Gastroesophageal sphincter (tissue), 4 donors: ENCODE measurements around the gene CFAP61. TPM values are rescaled to one million over a fixed set of nuclear protein-coding genes. Genes with fewer than 3 reads are reported as not detected.

ENCODE experiments used
- ATAC-seq: fragments of 150-250 bp; one replicate; pipeline ENCODE4 v1.9.1; 2016; ENCODE audit warnings: mild to moderate bottlenecking, moderate library complexity
- H3K27ac ChIP-seq, 4 donors: fragments of 200-600 bp; sonication (generic) in 3 of 4; 1 replicate in 3 of 4; 2 replicates in 1 of 4; pipeline ENCODE4 v1.5.1; 2016 to 2019
- H3K27me3 ChIP-seq: fragments of 200-600 bp; sonication (generic); one replicate; pipeline ENCODE4 v1.5.1; 2019
- H3K36me3 ChIP-seq, 2 donors: fragments of 200-600 bp; sonication (generic); one replicate each; pipeline ENCODE4 v1.5.1; 2019; ENCODE audit warnings: control low read depth in 1 of 2
- H3K4me1 ChIP-seq, 3 donors: fragments of 200-600 bp; sonication (generic); 1 replicate in 2 of 3; 2 replicates in 1 of 3; pipeline ENCODE4 v1.5.1; 2016 to 2019; ENCODE audit warnings: control low read depth in 2 of 3
- H3K4me3 ChIP-seq, 2 donors: fragments of 200-600 bp; sonication (generic); one replicate each; pipeline ENCODE4 v1.5.1; 2019; ENCODE audit warnings: mild to moderate bottlenecking in 1 of 2, moderate library complexity in 1 of 2
- H3K9me3 ChIP-seq, 3 donors: fragments of 200-600 bp; sonication (generic); one replicate each; pipeline ENCODE4 v1.5.1; 2017 to 2019; ENCODE audit warnings: control low read depth in 2 of 3
- CTCF ChIP-seq, 4 experiments: fragments of 200-600 bp in 2 of 4; fragments of 450-650 bp in 2 of 4; sonication (generic) in 1 of 4; IDR thresholded peaks; one replicate each; pipeline ENCODE4 v1.5.1; 2017 to 2019; ENCODE audit warnings: antibody characterized with exemption in 4 of 4, mild to moderate bottlenecking in 2 of 4, moderate library complexity in 2 of 4
- EP300 ChIP-seq: sonication (generic); formaldehyde crosslinking; IDR thresholded peaks from one replicate; pipeline ENCODE4 v1.6.1; 2017; ENCODE audit warnings: antibody characterized with exemption, mild to moderate bottlenecking
- POLR2A ChIP-seq, 2 donors: fragments of 450-650 bp; IDR thresholded peaks; one replicate each; pipeline ENCODE4 v1.6.1; 2017; ENCODE audit warnings: antibody characterized with exemption in 2 of 2, mild to moderate bottlenecking in 2 of 2, moderate library complexity in 1 of 2
- POLR2AphosphoS5 ChIP-seq: sonication (generic); formaldehyde crosslinking; IDR thresholded peaks from one replicate; pipeline ENCODE4 v1.6.1; 2017; ENCODE audit warnings: antibody characterized with exemption
- WGBS, 2 donors: methylation state at CpG; one replicate each; pipeline ENCODE4 v1.1.5; 2018; ENCODE audit warnings: low coverage in 1 of 2; 5-methylcytosine and 5-hydroxymethylcytosine counted together
- total RNA-seq, 4 donors: library from RNA; depleted of rRNA; stranded (reverse); fragments of >200 nt; gene quantifications; one replicate each; pipeline ENCODE4 v1.1.0, GENCODE V29; 2016

CFAP61 gene
- total RNA-seq, 4 donors from 2014 or later: 0.27 to 0.54 (median 0.30) TPM; not detected in 1

DNA sequence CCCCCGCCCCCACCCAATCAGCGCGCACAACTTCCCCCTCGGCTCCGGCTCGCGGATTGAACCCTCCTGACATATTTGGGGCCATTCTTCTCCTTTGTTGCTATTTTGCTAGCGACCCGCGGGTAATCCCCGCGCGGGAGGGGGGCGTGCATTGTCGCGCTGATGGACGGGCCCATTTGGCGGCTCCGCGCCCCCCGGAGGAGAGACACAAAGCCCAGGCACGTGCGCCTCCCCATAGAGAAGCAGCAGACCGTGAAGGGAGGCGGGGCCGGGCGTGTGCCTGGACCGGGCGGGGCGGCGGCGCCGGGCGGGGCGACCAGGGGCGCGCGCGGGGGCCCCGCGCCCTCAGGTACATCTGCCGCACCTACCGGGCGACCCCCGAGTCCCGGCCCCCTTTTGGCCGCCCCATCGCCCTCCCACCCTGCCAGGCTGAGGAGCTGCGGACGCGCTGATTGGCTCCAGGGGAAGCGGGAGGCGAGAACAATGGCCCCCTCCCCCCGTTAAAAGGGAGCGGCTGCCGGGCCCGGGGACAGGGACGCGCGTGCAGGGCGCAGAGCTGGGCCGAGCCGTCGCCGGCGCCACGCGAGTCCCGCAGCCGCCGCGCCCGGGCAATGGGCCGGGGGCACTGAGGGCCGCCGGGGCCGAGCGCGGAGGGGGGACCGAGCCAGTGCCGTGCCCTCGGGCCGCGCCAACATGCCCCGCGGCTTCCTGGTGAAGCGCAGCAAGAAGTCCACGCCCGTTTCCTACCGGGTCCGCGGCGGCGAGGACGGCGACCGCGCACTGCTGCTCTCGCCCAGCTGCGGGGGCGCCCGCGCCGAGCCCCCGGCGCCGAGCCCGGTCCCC, 315.5 kb downstream of the CFAP61 start, which contains the start of gene INSM1:
Gene INSM1 (plus strand): TSS at position 530 of the 843 bp plus-strand sequence. CDS start 164 bp downstream, at position 694.
- no CpG with 5 or more reads among the region's 108 CpGs for WGBS, 2 donors
- Histone ChIP-seq H3K9me3 (no peaks in the 10 kb centered on the region), H3K27ac (no peak within 1 kb of the TSS), H3K4me3 (peak within 1 kb of the TSS in 1 of 2 donors; percentile 44), H3K4me1 (peaks cover 0 to 61% (median 16%) of the 10 kb centered on the region in 3 donors), H3K27me3 (peaks cover 100% of the 10 kb centered on the region), H3K36me3 (no peaks in the 10 kb centered on the region)
- peak; percentile 10 for ATAC-seq
- no peak for TF ChIP-seq CTCF (IDR thresholded peaks at IDR 0.05)
- TF ChIP-seq EP300: no peak
- no peak for TF ChIP-seq POLR2AphosphoS5
- no peak for TF ChIP-seq POLR2A (IDR thresholded peaks at IDR 0.05)

- no CpG with 5 or more reads among the region's 130 CpGs for WGBS, 2 donors
- Histone ChIP-seq H3K36me3 (no peaks in the 10 kb centered on the region), H3K4me3 (peak overlapping the region in 1 of 2 donors; percentile 44), H3K27ac (no peak overlapping the region), H3K4me1 (peaks cover 0 to 53% (median 16%) of the 10 kb centered on the region in 3 donors), H3K9me3 (no peaks in the 10 kb centered on the region), H3K27me3 (peaks cover 100% of the 10 kb centered on the region)
- no peak for ATAC-seq
- TF ChIP-seq CTCF (IDR thresholded peaks at IDR 0.05) (no peak), POLR2AphosphoS5 (no peak), EP300 (no peak), POLR2A (IDR thresholded peaks at IDR 0.05) (no peak)
Observed at GRCh38 chr20:20368418-20369249, 316.3 kb downstream of the CFAP61 start.

- Histone ChIP-seq H3K9me3 (no peaks in the 10 kb centered on the region), H3K27ac (no peak overlapping the region)
Observed at GRCh38 chr20:20369250-20370093, 317.1 kb downstream of the CFAP61 start.

More at GRCh38 chr20:20369250-20370093, 317.1 kb downstream of the CFAP61 start:
- TF ChIP-seq CTCF (IDR thresholded peaks at IDR 0.05) (no peak), POLR2A (IDR thresholded peaks at IDR 0.05) (no peak), POLR2AphosphoS5 (no peak), EP300 (no peak)
- 0% methylated on average over 6 of the region's 86 CpGs; no CpG with 5 or more reads in 1 of the 2 donors for WGBS, 2 donors
- H3K27me3 ChIP-seq: peaks cover 100% of the 10 kb centered on the region
- H3K4me1 ChIP-seq: peaks cover 0 to 45% (median 10%) of the 10 kb centered on the region in 3 donors
- no peaks in the 10 kb centered on the region for H3K36me3 ChIP-seq
- peak overlapping the region in 1 of 2 donors; percentile 44 for H3K4me3 ChIP-seq
- ATAC-seq: no peak
